NOMO-1 treated with dmso at 0.1 percent for 144 hours (cell line): ENCODE measurements around the gene CLCN4.

Source experiments
- DNase-seq: peaks from one replicate; lab custom pipeline; 2025; ENCODE audit not compliant: unreplicated experiment; lab: John Stamatoyannopoulos, UW

The CLCN4 gene

DNA sequence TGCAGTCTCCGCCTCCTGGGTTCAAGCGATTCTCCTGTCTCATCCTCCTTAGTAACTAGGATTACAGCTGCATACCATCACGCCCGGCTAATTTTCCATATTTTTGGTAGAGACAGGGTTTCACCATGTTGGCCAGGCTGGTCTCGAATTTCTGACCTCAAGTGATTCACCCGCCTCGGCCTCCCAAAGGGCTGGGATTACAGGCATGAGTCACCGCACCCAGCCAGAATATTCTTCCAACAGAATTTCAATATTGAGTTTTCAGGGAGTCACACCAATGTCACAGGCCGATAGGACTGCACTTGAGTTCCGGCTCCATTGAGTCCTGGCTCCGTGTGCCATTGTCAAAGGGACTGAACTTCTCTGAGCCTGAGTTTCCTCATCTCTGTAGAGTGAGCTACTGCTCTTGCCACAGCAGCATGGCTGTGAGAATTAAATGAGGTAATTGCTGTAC, 82.9 kb downstream of the CLCN4 start:
- DNase-seq, result no peak

DNA sequence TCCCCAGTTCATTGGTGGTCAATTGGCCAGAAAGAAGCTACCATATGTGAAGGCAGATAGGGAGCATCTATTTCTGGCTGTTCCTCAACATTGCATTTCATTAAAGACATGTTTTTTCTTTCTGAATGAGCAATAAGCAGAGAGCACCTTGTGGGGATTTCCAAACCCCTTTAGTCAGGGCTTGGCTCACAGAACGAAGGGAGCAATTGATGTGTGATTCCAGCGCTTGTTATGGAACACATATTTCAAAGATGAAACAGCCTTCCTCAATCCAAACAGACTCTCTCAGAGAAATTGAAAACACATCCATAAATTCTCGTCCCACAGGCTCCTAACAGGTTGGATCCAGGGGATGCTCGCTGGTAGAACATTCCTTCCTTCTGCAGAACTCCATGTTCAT, 84.1 kb downstream of the CLCN4 start:
- DNase-seq, result no peak

DNA sequence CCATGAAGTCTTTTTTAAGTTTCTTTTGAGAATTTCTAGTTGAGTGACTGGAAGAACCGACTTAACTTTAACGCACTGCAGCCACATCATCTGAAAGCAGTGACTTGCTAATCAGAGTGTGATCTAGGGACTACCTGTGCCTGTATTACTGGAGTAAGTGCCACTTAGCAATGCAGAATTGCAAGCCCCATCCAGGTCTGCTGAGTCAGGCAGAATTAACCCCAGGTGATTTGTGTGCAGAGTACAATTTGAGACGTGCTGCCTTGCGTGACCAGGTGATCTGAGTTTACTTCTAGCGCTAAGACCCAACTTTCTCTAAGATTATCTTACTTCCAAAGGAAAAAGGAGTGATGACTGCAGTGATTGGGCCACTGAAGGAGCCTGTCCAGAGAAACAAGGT, 85.3 kb downstream of the CLCN4 start:
- no peak for DNase-seq

DNA sequence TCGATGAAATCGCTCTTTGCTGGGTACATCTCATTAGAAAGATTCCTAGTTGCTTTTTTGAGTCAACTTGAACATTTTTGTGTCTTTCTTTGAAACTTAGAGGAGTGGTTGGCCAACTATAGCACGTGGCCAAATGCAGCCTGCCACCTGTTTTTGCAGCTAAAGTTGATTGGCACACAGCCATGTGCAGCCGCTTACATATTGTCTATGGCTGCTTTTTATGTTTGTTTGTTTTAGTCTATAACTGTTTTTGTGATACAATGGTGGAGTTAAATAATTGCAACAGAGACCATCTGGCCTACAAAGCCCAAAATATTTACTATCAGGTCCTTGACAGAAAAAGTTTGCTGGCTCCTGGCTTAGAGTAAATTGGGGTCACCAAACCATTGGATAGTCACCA, 86.3 kb downstream of the CLCN4 start:
- DNase-seq, result no peak

DNA sequence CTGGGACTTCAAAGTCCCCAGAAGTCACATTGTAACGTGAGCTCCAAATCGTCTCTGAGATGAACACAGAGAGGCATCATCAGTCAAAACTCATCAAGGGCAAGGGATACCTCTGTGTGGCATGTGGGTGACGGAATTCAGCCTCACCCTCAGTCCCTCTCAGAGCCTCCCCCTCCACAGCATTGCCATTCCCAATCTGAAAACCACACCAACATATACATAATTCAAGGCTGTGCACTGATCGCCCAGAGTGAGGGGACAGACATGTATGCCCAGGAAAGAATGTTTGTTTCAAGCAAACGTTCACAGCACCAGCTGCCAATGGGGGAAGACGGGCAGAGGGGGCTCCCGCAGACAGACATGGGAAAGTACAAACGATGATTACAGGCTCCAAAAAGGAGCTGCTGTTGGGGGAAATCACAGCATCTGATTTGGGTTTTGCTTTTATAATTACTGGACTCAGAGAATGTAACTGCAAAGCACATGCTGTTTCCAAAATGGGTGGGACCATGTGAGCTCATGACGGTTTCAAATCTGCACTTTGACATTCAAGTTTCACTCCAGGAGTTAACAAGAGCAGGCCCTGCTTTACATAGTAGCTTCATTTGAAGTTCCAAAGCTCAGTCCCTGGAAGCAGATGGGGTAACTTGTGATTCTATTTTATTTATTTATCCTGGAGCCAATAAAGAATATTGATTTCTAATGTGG, 88.3 kb downstream of the CLCN4 start:
- DNase-seq, result no peak

DNA sequence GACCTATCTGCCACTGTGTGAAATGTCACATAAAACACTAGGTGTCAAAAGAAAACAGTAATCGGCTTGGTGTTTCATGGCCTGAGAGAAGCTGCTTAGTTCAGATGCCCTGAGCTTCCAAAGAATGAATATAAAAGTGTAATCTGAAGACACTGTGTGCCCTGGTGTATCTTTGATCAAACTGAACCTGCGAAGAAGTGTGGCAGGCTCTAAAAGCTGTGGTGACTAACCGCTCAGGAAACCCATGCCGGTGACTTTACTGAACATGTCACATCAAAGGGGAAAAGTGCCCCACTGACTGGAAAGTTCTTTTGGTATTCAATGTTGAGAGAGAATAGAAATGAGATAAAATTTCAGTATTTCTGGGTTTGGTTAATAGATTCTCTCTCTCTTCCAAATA, 89.1 kb downstream of the CLCN4 start:
- no peak for DNase-seq

DNA sequence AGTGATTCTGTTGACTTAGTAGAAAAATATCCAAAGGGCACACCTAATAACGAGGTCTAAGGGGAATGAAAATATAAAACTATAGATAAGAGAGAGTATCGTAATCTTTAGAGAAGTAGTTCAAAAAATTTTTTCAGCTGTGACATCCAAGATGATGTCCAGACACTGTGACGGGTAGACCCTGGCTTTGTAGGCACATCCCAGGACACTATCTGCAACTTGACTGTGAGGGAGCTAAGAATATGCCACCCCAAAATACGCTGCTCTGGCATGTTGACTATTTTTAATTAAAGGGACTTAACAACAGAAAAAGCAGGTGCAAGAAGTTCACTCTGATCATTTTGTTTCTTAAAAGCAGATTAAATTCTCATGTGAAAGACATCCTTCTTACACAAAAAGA, 89.5 kb downstream of the CLCN4 start:
- DNase-seq, result no peak

DNA sequence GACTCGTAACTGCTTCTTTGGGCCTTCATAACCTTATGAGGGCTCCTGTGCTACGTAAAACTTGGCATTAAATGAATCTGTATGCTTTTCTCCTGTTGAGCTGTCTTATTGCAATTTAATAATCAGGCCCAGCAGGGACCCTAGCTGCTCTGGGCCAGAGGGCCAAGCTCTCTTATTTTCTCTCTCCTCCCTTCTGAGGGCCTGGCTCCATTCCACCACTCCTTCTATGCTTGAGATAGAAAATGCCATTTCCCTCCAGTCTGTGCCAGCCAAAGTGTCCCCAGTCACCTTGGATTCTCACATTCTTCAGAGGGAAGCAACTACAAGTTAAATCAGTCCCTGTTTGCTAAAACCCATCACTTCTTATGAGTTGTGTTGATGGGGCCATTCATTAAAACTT, 90.1 kb downstream of the CLCN4 start:
- DNase-seq, result no peak

DNA sequence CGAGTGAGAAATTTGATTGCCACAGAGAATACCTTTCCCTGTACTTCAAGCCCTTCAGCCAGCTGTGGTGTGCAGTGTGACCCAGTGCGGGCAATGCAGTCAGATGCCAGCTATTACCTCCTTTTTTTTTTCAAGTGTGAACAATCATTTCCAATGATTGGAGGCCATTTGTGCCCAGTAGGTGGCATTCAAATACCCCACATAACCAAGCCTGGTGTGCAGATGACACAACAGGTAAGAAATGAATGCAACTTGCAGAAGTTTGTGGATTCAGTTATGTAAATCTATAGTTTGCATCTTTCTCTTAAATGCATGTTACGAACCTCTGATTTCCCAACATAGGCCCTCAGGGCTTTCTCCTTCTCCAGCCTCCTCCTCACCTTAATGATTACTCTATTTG, 98.0 kb downstream of the CLCN4 start:
- no peak for DNase-seq

DNA sequence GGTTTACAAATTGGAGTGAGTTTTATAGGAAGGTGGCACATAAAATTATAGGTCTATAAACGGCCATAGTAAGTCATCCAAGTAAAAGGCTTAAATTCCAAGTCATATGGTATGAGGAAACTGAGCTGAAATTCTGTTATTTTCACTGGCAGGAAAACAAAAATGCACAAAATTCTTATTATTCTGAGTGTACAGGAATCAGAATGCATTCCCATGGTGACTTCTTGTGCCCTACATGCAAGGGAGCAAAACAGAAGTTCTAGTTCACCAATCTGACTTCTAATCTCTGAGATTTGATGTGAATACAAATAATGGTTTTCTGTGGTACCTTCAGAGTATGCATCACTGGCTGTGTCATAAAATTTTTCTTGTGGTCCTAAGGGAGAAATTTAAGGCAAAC, 102.9 kb downstream of the CLCN4 start:
- DNase-seq, result no peak

DNA sequence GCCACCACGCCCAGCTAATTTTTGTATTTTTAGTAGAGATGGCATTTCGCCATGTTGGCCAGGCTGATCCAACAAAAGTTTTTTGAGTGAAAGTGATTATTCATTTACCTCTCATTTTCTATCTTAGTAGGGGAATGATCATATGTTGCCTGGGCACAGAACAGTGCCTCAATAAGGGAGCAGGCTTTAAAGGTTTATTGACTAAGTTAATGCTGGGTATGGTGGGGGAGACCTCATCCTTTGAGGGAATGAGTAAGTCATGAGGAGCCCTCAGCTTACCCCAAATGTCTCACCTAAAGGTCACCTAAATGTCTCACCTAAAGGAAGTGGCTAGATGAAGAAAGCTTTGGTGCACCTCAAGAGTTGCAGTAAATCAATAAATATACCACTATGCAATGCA, 109.0 kb downstream of the CLCN4 start:
- no peak for DNase-seq

DNA sequence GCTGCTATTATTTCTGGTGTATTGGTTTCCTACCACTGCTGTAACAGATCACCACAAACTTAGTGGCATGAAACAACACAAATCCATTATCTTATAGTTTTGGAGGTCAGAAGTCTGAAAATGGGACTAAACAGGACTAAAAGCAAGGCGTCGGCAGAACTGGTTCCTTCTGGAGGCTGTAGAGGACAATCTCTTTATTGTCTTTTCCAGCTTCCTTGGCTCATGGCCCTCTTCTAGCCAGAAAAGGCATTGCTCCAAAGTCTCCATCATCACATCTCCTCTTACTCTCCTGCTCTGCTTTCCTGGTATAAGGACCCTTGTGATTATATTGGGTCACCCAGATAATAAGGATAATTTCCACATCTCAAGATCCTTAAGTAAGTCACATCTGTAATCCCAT, 121.9 kb downstream of the CLCN4 start:
- DNase-seq, result no peak

DNA sequence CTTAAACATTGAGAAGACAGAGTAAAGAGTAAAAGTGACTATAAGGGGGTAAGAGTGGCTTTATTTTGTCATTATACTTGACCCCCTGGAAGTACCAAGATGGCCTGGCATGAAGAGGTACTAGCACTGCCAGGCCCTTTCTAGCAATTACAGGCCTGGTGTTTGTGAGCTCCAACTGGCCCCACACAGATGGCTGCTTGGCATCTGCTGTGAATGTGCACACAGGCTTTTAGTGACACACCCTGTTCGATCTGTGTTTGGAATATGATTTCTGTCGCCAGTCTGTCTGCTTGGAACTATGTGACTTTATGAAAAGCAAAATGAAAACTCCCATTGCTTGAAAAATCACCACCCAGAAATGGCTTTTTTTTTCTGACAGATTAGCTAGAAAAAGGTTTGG, 123.3 kb downstream of the CLCN4 start:
- DNase-seq, result no peak

DNA sequence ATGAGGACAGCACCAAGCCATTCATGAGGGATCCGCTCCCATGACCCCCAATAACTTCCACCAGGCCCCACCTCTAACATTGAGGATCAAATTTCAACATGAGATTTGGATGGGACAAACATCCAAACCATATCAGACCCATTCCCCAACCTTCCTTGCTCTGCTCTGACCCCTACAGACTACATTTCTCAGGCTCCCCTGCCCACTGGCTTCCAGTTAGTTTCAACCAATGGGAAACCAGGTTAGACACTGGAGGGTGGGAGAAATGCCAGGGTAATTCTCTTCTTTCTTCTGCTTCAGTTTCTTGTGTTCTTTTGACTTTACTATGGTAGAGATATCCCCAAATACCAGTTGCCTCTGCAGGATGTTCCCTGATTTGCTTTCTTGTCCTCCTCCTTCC, 125.7 kb downstream of the CLCN4 start:
- DNase-seq, result no peak

DNA sequence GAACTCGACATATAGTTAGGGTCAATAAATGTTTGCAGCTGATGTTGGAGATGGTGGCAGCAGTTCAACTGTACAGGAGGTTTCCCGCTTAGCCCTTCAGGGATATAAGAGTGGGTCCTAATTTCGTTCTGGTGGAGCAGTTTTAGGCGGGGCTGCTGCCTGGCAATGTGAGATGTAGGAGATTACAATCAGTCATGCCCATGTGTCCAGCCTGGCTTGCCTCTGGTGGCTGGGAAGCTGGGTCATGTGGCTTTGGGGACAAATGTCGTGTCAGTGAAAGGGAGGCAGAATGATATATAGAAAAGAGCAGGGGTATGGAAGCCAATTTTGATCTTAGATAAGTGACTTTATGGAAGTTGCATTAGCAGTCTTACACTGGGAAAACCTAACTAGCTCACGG, 129.4 kb downstream of the CLCN4 start:
- DNase-seq, result no peak
